ENCODE results near the gene GPC3.

GRCh38 chrX:133774807-133775206 is 210.6 kb downstream of the GPC3 start:
- TF ChIP-seq CTCF (IDR thresholded peaks at IDR 0.05): no peak
- no peak for TF ChIP-seq POLR2A (IDR thresholded peaks at IDR 0.05)

Data from thyroid gland (tissue), 4 donors.